Renal pelvis (tissue), 4 donors: ENCODE data around the gene TRIOBP. TPM values are rescaled to one million over a fixed set of nuclear protein-coding genes. Genes with fewer than 3 reads are reported as not detected.

ENCODE experiments used
- DNase-seq: peaks from one replicate; pipeline ENCODE4 v3.0.0-alpha.2; 2013
- polyA plus RNA-seq, 3 donors: library from polyadenylated mRNA; unstranded; fragments of 120-200 nt; gene quantifications; one replicate each; pipeline ENCODE4 v1.2.1, GENCODE V29; 2013; ENCODE audit not compliant: insufficient read length in 3 of 3

Gene TRIOBP
- polyA plus RNA-seq, 3 donors, result 65.9 to 85.7 (median 77.1) TPM

DNA sequence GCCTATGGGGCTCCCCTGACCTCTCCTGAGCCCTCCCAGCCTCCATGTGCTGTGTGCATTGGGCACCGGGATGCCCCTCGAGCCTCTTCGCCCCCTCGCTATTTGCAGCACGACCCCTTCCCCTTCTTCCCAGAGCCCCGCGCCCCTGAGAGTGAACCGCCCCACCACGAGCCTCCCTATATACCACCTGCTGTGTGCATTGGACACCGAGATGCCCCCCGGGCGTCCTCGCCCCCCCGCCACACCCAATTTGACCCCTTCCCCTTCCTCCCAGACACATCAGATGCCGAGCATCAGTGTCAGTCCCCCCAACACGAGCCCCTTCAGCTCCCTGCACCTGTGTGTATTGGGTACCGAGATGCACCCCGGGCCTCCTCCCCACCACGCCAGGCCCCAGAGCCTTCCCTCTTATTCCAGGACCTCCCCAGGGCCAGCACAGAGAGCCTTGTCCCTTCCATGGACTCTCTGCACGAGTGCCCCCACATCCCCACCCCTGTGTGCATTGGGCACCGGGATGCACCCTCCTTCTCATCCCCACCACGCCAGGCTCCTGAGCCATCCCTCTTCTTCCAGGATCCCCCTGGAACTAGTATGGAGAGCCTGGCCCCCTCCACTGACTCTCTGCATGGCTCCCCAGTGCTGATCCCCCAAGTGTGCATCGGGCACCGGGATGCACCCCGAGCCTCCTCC, 28.8 kb downstream of the TRIOBP start:
- no peak for DNase-seq

DNA sequence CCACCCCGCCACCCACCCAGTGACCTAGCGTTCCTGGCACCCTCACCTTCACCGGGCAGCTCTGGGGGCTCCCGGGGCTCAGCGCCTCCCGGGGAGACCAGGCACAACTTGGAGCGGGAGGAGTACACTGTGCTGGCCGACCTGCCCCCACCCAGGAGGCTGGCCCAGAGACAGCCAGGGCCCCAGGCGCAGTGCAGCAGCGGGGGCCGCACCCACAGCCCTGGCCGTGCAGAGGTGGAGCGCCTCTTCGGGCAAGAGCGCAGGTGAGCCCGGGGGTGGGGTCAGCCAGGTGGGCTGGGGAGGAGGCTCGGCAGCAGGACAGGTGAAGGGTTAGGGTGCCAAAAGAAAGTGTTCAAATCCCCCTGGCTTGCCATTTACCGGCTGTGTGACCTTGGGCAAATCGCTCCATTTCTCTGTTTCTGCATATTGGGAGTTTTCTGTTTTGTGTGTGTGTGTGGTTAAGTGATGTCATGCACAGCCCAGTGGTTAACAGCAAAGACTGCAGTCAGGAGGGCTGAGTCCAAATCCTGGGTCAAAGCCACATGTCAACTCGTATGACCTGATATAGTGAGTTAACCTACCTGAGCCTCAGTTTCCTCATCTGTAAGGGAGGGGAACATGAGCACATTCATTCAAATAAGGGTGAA, 29.5 kb downstream of the TRIOBP start:
- no peak for DNase-seq

DNA sequence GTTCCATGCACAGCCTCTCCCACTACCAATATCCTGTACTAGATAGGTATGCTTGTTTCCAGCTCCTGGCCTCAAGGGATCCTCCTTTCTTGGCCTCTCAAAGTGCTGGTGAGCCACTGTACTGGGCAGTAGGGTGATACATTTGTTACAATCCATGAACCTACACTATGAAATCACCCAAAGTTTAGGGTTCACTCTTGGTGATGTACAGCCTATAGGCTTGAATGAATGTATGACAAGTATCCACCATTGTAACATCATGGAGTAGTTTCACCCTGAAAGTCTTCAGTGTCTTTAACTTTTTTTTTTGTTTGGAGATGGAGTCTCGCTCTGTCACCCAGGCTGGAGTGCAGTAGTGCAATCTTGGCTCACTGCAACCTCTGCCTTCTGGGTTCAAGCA, 31.8 kb downstream of the TRIOBP start:
- no peak for DNase-seq

DNA sequence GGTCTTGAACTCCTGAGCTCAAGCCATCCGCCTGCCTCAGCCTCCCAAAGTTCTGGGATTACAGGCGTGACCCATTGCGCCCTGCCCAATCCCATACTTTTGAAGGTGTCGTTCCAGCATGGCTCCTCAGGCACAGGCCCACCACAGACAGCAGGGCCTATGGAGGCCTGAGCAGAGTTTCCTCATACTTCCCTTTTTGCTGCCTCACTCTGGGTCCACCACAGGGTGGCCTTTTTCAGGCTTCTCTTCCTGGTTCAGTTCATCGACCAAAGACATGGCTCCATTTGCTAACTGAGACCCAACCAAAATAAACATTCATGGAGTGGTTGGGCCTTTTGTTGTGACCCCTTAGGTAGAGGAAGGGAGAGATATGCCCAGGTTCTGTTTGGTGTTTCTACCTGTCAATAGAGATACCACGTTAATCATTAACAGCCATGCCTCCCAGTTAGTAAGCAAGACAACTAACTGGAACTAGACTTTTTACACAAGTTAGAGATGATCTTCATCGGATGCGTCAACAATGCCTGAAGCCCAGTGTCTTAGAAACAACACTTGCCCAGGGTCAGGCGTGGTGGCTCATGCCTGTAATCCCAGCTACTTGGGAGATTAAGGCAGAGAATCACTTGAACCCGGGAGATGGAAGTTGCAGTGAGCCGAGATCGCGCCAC, 35.1 kb downstream of the TRIOBP start:
- DNase-seq, result no peak

DNA sequence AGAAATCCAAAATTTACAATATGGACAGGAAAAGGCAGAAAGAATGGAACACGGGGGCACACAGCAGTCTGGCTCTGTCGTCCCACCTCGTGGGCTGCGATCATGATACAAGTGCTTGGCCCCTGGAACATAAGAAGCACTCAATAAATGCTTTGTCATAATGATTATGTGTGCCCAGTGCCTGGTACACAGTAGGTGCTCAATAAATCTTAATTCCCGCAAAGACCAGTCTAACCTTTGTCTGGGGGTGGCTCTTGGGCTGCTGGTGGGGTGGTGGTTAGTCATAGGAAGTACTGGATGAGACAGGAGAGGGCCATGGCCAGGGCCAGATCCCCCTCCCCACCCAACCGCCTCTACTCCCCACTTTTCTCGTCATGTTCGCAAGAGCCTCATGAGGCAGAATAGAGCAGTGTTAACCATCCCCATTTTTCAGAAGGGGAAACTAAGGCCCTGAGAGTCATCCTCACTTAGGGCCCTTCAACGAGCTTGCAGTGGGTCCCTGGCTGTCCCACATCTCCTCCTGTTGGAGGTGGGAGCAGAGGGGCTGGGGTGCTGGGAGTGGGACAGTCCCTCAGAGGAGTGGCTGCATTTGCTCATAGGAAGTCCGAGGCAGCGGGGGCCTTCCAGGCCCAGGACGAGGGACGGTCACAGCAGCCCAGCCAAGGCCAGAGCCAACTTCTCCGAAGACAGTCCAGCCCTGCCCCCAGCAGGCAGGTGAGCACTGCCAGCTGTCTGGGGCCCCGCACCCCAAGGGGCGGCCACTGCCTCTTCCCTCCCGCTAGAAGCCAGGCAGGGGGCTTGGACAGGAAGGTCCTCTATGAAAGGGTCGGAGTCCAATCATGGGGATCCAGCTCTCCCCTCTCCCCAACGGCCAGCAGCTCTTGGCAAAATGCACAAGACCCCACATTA, 36.1 kb downstream of the TRIOBP start:
- DNase-seq, result no peak

DNA sequence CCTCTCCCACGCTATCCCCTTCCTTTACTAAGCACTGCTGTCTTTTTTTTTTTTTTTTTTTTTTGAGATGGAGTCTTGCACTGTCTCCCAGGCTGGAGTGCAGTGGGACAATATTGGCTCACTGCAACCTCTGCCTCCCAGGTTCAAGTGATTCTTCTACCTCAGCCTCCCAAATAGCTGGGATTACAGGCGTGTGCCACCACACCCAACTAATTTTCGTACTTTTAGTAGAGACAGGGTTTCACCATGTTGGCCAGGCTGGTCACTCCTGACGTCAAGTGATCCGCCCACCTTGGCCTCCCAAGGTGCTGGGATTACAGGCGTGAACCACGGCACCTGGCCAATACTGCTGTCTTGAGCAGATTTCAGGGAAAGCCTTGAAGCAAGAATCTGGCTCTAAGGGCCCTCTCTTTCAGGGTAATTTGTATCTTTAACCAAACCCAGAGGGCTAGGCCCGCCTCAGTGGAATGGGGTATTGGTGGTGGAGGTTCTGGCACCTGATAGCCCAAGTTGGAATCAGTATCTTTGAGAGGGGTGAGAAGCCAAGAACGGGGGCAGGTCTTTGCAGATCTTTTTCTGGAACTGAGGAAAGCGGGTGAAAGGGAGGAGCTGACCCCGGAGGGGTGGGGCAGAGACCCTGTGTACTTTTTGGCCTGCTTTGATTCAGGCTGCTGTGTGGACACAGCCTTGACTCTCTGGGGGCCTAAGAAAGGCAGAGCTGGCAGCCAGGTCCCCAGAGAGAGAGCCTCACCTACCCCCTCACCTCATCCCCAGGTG, 37.0 kb downstream of the TRIOBP start:
- DNase-seq, result no peak

DNA sequence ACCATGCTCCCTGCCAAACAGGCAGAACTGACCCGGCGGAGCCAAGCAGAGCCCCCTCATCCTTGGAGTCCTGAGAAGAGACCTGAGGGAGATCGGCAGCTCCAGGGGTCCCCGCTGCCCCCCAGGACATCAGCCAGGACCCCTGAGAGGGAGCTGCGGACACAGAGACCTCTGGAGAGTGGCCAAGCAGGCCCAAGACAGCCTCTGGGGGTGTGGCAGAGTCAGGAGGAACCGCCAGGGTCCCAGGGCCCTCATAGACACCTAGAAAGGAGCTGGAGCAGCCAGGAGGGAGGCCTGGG, 37.5 kb downstream of the TRIOBP start:
- no peak for DNase-seq

DNA sequence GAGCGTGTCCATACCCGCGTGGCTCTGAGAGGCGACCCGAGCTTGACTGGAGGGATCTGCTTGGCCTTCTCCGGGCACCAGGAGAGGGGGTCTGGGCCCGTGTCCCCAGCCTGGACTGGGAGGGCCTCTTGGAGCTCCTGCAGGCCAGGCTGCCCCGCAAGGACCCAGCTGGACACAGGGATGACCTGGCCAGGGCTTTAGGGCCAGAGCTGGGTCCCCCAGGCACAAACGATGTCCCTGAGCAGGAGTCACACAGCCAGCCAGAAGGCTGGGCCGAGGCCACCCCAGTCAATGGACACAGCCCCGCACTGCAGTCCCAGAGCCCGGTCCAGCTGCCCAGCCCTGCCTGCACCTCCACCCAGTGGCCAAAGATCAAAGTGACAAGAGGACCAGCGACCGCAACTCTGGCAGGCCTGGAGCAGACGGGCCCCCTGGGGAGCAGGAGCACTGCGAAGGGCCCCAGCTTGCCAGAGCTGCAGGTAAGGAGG, 38.2 kb downstream of the TRIOBP start:
- DNase-seq, result no peak

DNA sequence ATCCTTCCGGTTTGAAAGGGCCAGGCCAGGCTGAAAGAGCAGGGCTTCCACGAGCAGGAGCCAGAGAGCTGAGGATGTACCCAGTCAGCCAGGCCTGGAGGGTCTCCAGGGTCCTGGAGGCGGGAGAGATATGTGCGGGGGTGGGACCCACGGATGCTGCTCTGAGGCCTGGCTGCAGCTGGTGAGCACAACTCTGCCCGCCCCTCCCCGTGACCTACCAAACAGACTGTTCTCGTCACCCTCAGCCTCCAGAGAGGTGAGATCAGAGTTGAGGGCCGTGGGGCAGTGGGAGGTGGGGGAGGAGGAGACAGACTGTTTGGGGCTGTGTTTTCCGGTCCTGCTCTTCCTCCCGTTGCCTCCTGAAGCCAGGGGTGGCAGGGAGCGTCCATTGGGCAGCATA, 42.2 kb downstream of the TRIOBP start:
- peak; percentile 79 for DNase-seq

DNA sequence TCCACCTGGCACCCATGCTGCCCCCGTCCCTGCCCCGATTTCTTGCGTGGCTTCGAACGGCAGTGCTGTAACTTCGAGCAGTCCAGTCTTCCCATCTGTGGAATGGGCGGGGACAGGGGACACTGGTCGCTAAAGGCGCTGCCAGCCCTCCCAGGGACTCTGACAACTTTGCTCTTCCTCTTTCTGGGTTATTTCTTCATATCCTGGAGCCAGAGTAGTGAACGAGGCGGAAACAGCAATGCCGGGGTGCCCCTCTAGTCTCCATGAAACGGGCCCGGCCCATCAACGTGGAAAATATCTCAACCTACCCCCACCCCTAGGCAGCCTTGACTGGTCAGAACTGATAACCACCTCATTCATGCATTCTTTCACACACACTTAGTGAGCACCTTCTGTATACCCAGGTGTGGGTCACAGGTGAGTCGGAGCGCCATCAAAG, 42.8 kb downstream of the TRIOBP start:
- no peak for DNase-seq

DNA sequence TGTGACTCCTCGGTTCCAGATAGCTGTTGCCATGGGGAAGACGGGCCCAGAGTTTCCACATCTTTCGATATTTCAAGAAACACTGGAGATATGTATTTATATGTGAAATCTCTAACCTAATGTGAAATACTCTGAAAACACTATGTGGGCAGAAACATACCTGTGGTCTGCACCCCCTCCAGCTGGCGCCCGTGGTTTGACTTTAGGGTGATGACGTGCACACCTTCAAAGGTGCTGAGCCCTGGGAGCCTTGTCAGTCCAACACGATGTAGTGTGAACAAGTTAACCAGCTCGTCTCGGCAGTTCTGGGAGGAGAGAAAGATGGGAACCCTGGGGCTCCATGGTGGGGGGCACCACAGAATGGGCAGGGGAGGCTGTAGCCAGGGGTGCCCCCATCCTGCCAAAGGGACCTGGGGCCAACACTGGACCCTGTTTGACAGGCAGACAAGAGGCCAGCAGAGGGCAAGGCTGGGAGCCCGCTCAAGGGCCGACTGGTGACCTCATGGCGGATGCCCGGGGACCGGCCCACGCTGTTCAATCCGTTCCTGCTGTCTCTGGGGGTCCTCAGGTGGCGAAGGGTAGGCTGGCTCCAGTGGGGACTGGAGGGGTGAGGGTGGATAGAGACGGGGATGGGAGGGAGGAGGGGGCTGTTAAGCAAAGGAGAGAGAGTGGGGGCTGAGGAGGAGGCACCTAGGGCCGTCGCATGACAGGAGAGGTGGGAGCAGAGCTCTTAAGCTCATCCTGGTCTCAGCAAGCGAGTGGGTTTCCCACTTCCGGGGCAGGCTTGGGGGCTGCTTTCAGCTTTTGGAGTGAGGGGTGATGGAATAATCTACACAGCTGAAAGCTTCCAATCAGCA, 43.8 kb downstream of the TRIOBP start:
- DNase-seq, result no peak

DNA sequence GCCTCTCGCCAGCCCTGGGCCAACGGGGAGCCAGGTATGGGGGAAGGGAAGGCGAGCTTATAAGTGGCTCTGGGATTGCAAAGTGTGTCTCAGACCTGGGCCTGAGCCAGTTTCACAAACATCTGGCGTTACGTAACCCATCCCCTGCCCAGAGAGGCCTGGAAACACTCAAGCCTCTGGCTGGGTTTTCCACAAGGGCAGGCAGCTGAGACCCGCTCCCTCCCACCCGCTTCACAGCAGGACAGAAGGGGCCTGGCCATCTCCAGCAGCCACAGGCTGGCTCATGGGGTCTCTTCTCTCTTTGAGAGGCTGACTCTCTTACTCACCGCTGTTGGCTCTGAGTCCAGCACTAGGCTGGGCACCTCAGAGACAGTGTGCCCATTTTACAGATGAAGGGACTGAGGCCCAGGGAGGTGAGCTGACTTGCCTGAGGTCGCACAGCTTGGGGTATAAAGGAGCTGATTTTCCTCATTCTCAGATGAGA, 44.5 kb downstream of the TRIOBP start:
- peak; percentile 85 for DNase-seq

DNA sequence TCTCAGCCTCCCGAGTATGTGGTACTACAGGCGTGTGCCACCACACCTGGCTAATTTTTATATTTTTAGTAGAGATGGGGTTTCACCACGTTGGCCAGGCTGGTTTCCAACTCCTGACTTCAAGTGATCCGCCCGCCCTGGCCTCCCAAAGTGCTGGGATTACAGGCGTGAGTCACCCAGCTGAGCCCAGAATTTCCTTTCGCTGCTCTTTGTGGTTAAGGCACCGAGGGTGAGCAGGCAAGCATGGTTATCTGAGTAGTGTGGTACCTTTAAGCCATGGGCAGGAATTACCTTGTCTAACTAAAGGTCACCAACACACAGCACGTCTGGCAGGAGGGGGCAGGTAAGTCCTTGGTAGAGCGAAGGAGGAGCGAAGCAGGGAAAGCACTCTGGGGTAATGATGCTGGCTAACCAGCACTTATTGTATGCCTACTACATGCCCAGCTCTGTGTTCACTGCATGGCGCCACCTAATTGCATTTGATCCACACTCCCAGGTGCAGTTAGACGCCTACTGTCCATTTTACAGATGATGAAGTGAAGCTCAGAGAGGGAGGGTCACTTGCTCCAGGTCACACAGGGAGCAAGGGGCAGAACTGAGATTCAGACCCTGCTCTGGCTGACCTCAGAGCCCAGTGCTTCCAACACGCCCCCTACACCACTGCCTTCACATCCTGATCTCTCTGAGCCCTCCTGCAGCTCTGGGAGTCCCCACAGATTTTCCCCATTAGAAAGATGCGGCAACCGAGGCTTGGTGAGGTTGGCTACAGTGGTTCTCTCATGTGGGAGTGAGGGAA, 45.7 kb downstream of the TRIOBP start:
- no peak for DNase-seq

DNA sequence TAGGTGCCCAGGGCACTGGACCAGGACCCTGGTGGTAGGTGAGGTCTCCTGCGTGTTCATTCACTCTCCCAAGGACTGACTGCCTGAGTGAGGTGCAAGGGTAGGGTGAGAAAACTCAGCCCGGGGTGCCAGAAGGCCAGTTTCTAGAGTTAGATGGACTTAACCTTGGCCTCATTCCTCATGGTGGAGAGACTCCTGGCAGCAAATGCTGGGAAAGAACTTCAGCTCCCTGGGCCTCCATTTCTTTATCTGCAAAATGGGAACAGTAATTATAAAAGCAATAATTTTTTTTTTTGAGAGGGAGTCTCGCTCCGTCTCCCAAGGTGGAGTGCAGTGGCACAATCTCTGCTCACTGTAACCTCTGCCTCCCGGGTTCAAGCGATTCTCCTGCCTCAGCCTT, 47.7 kb downstream of the TRIOBP start:
- DNase-seq, result no peak

DNA sequence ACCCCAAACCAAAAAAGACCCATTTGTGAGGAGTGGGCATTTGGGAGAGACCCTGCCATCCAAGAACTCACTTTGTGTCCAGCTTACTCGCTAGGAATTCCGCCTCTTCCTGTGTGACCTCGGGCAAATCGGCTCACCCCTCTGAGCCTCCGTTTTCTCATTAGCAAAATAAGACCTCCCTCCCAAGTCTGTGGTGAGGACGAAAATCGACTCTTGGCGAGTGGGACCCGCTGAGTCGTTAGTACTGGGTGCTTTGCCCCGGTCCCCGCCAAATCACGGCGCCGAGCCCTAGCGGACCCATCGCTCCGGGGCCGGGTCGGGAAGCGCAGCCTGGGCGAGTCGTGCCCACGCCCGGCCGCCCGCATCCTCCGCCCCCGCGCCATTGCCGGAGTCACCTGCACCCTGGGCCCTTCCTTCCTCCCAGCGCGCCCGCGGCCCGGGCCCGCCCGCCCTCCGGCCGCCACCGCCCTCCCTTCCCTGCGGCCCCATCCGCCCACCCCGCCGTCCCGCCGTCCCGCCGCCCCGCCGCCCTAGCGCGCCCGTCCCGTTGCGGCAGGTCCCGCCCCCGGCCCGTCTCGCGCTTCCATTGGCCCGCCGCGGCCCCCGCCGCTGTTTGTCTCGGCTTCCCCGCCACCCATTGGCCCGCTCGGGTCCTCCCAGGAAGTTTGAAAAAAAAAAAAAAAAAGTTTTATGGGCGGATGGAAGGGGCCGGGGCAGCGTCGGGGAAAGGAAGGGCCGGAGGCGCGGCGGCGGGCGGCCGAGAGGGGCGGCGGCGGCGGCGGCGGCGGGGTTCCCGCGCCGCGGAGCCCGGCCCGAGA, 48.9 kb downstream of the TRIOBP start:
- peak; percentile 93 for DNase-seq

DNA sequence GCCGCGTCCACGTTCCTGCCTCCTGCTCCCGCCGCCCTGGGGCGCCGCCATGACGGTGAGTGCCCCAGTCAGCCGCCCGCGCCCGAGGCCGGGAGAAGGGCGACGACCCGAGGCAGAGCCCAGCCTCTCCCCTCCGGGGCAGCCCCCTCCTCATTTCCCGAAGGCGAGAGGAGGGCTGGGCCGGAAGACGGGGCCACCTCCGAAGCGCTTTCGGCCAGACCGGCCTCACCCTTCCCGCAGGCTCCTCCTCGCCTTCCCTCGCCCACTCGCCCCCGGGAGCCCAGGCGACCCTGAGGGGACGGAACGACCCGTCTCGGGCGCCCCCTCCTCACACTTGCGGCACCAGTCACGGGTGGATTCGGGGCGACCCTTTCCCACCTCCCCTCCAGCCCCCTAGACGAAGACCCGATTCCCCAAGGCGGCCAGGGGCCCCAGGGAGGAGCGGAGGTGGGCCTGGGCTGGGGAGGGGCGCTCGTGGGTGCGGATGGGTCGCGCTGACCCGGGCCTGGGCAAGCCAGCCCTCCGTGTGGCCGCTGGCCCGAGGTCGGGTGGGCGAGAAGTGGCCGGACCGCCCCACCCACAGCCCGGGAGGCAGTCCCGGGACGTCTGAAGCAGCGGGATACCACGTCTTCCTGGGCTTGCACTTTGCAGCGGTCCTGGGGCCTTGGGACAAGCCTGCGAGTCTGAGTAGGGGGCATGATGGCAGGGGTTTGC, 49.7 kb downstream of the TRIOBP start:
- no peak for DNase-seq

DNA sequence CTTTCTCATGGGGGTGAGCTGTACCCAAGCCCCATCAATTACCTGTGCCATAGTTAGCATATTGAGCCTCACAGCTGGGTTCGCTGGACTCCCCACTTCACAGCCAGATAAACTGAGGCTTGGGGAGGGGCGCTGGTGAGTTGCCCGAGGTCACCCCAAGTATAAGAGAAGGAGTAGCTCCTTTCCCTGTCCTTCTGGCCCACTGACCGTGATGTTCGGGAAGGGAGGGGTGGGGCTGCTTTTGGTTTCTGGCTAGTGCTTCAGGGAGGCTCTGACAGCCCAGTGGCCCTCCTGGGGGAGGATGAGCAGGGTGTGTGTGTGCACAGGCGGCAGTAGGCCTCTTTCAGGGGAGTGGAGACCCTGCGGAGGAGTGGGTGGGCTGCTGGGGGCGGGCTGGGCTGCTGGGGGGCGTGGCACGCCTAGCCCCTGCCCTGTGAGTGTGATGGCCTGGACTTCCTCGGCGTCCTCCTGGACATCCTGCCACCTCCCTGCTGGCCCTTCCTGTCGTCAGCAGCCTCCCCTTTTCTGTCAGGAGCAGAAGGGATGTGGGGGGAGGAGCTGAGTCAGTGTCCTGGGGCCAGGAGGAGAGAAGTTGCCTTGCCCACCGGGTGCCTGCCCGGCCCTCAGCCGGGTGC, 50.3 kb downstream of the TRIOBP start:
- no peak for DNase-seq
